Progenitor cell of endocrine pancreas (in vitro differentiated cells): ENCODE results near the gene CD93. TPM values are rescaled to one million over a fixed set of nuclear protein-coding genes. Genes with fewer than 3 reads are reported as not detected.

ENCODE experiments used
- DNase-seq: peaks from one replicate; pipeline ENCODE4 v3.0.0; 2021; ENCODE audit warnings: low spot score; ENCODE audit not compliant: unreplicated experiment
- H3K27ac Mint-ChIP-seq: 2 replicates; pipeline ENCODE4 v1.8.0; 2021; ENCODE audit warnings: mild to moderate bottlenecking, moderate library complexity, mixed read lengths
- H3K27me3 Mint-ChIP-seq: 2 replicates; pipeline ENCODE4 v1.8.0; 2021; ENCODE audit warnings: mixed read lengths
- H3K36me3 Mint-ChIP-seq: 2 replicates; pipeline ENCODE4 v1.8.0; 2022; ENCODE audit warnings: mixed read lengths; ENCODE audit not compliant: insufficient read depth
- H3K4me1 Mint-ChIP-seq: 2 replicates; pipeline ENCODE4 v1.8.0; 2021; ENCODE audit warnings: low read depth, mixed read lengths
- H3K4me3 Mint-ChIP-seq: 2 replicates; pipeline ENCODE4 v1.8.0; 2021; ENCODE audit warnings: low read depth, mild to moderate bottlenecking, moderate library complexity, mixed read lengths
- H3K9me3 Mint-ChIP-seq: 2 replicates; pipeline ENCODE4 v1.8.0; 2021; ENCODE audit warnings: low read depth, mixed read lengths
- total RNA-seq: library from RNA; stranded (reverse); gene quantifications from 2 replicates; pipeline ENCODE4 v1.2.1, GENCODE V29; 2021
- TF ChIP-seq, protein P1 (sequence below): fragments of 200-600 bp; sonication (generic); IDR thresholded peaks from one replicate; pipeline ENCODE4 v1.5.0; 2021; ENCODE audit warnings: antibody characterized with exemption, mild to moderate bottlenecking; ENCODE audit not compliant: unreplicated experiment

The CD93 gene
- total RNA-seq, 1 donor from 2014 or later: not detected

GRCh38 chr20:23130622-23131140 is 44.6 kb upstream of the CD93 start:
- TF ChIP-seq, protein P1, sequence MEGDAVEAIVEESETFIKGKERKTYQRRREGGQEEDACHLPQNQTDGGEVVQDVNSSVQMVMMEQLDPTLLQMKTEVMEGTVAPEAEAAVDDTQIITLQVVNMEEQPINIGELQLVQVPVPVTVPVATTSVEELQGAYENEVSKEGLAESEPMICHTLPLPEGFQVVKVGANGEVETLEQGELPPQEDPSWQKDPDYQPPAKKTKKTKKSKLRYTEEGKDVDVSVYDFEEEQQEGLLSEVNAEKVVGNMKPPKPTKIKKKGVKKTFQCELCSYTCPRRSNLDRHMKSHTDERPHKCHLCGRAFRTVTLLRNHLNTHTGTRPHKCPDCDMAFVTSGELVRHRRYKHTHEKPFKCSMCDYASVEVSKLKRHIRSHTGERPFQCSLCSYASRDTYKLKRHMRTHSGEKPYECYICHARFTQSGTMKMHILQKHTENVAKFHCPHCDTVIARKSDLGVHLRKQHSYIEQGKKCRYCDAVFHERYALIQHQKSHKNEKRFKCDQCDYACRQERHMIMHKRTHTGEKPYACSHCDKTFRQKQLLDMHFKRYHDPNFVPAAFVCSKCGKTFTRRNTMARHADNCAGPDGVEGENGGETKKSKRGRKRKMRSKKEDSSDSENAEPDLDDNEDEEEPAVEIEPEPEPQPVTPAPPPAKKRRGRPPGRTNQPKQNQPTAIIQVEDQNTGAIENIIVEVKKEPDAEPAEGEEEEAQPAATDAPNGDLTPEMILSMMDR: no peak
- Mint-ChIP-seq H3K27ac (no peak overlapping the region), H3K9me3 (peaks cover 2% of the 10 kb centered on the region), H3K36me3 (no peaks in the 10 kb centered on the region), H3K27me3 (peaks cover 19% of the 10 kb centered on the region), H3K4me3 (no peak overlapping the region), H3K4me1 (no peaks in the 10 kb centered on the region)
- DNase-seq: no peak

- TF ChIP-seq, protein P1: no peak
- no peak for DNase-seq
- H3K27me3 Mint-ChIP-seq: peaks cover 24% of the 10 kb centered on the region
- H3K4me3 Mint-ChIP-seq: no peak overlapping the region
- H3K27ac Mint-ChIP-seq: peak overlapping the region; percentile 17
- H3K4me1 Mint-ChIP-seq: peaks cover 2% of the 10 kb centered on the region
- H3K9me3 Mint-ChIP-seq: peaks cover 2% of the 10 kb centered on the region
- H3K36me3 Mint-ChIP-seq: no peaks in the 10 kb centered on the region
These were observed 43.9 kb upstream of the CD93 start for GRCh38 chr20:23129891-23130621.

DNA sequence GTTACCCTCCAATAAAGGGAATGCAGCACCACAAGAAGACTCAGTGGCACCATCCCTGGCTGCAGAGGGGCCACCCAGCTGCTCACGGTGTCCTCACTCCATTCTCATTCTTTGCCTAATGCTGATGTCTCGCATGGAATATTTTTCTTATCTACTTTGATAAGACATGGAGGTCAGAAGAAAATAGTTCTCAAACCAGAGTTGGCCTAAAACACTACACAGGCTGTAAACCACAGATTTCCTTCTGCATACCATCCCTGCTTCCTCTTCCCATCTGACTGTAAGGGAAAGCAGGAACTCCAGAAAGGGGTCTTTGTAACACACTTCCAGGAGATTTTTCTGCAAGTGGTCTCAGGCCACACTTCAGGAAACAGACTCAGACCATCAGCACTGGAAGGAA is 43.1 kb upstream of the CD93 start:
- H3K4me3 Mint-ChIP-seq: no peak overlapping the region
- DNase-seq: no peak
- peaks cover 5% of the 10 kb centered on the region for H3K4me1 Mint-ChIP-seq
- H3K27ac Mint-ChIP-seq: no peak overlapping the region
- no peaks in the 10 kb centered on the region for H3K36me3 Mint-ChIP-seq
- TF ChIP-seq, protein P1: no peak
- H3K9me3 Mint-ChIP-seq: peaks cover 2% of the 10 kb centered on the region
- H3K27me3 Mint-ChIP-seq: peaks cover 26% of the 10 kb centered on the region

- H3K27me3 Mint-ChIP-seq: peaks cover 33% of the 10 kb centered on the region
- no peaks in the 10 kb centered on the region for H3K36me3 Mint-ChIP-seq
- TF ChIP-seq, protein P1: no peak
- peaks cover 5% of the 10 kb centered on the region for H3K4me1 Mint-ChIP-seq
- H3K9me3 Mint-ChIP-seq: no peaks in the 10 kb centered on the region
- H3K27ac Mint-ChIP-seq: no peak overlapping the region
- no peak overlapping the region for H3K4me3 Mint-ChIP-seq
- no peak for DNase-seq
These were observed 42.5 kb upstream of the CD93 start for GRCh38 chr20:23128461-23129125.

DNA sequence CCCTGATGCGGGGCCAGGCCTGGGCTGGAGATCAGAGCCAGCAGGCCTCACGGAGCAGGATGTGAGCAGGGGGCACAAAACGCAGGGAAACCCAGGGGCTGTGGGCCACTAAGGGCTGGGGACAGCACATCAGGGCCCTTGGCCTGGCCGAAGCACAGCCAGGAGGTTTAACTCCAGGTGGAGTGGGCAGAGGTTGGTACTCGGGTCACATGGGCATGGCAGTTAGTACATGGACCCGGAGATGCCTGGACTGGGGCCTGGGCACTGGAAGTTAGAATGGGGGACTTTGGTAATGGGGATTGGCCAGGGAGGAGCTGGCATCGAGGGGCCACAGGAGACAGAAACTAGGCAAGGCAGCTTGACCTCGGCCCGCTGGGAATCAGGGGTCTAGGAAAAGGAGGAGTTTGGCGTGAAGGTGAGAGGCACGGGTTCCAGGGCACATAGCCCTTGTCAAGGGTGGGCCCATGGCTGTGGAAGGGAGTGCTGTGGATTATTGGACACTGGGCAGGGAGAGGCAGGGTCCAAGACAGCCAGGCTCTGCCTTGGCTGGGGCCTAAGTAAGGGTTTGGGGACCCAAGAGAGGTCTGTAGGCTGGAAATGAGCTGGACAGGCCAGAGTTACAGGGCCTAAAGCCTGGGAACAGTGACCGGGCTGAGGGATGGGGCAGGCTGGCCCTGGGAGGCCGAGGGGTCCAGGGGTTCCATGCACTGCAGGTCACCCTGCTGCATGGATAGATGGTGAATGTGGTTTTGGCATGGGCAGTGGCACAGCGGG is 41.6 kb upstream of the CD93 start:
- peaks cover 5% of the 10 kb centered on the region for H3K4me1 Mint-ChIP-seq
- no peaks in the 10 kb centered on the region for H3K9me3 Mint-ChIP-seq
- H3K36me3 Mint-ChIP-seq: no peaks in the 10 kb centered on the region
- no peak overlapping the region for H3K4me3 Mint-ChIP-seq
- TF ChIP-seq, protein P1: no peak
- H3K27ac Mint-ChIP-seq: no peak overlapping the region
- H3K27me3 Mint-ChIP-seq: peaks cover 41% of the 10 kb centered on the region
- DNase-seq: no peak
